ENCODE results near the gene PRIMA1. TPM values are rescaled to one million over a fixed set of nuclear protein-coding genes. Genes with fewer than 3 reads are reported as not detected.

PRIMA1 gene
- total and polyA plus RNA-seq, 3 donors from 2014 or later, result 2.1 to 7.3 (median 3.4) TPM

DNA sequence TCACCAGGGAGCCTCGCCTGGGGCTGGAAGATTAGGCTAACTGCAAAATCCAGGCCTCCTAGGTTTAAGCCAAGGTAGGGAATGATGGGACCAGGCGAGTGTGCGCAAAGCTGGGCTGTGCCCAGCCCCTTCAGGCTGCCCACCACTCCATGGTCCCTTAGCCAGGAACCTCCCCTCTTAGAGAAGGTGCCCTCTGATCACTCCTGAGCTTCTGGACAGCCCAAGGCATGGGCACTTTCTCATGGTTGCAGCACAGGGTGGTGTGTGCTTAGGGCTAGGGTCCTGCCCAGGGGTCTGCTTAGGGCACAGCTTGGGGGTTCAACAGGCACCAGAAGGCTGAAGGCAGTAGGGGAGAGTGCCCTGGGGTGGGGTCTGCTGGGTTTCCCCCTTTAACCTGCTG is 69.0 kb downstream of the PRIMA1 start:
- 93 to 95% methylated on average over 3 of the region's 3 CpGs for WGBS, 2 donors
- intact Hi-C loops (cut with DNase I; ENCODE audit: low total_unique reads), result no loop called here
- Histone ChIP-seq H3K27ac (no peak overlapping the region), H3K36me3 (ENCODE audit: low read depth, missing control alignments) (no peaks in the 10 kb centered on the region), H3K4me3 (no peak overlapping the region), H3K27me3 (no peaks in the 10 kb centered on the region), H3K9me3 (no peaks in the 10 kb centered on the region), H3K4me1 (no peaks in the 10 kb centered on the region)
- no peak for TF ChIP-seq POLR2A (IDR thresholded peaks at IDR 0.05)
- TF ChIP-seq, protein P1, sequence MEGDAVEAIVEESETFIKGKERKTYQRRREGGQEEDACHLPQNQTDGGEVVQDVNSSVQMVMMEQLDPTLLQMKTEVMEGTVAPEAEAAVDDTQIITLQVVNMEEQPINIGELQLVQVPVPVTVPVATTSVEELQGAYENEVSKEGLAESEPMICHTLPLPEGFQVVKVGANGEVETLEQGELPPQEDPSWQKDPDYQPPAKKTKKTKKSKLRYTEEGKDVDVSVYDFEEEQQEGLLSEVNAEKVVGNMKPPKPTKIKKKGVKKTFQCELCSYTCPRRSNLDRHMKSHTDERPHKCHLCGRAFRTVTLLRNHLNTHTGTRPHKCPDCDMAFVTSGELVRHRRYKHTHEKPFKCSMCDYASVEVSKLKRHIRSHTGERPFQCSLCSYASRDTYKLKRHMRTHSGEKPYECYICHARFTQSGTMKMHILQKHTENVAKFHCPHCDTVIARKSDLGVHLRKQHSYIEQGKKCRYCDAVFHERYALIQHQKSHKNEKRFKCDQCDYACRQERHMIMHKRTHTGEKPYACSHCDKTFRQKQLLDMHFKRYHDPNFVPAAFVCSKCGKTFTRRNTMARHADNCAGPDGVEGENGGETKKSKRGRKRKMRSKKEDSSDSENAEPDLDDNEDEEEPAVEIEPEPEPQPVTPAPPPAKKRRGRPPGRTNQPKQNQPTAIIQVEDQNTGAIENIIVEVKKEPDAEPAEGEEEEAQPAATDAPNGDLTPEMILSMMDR (IDR thresholded peaks at IDR 0.05), result no peak
- DNase-seq, result no peak

DNA sequence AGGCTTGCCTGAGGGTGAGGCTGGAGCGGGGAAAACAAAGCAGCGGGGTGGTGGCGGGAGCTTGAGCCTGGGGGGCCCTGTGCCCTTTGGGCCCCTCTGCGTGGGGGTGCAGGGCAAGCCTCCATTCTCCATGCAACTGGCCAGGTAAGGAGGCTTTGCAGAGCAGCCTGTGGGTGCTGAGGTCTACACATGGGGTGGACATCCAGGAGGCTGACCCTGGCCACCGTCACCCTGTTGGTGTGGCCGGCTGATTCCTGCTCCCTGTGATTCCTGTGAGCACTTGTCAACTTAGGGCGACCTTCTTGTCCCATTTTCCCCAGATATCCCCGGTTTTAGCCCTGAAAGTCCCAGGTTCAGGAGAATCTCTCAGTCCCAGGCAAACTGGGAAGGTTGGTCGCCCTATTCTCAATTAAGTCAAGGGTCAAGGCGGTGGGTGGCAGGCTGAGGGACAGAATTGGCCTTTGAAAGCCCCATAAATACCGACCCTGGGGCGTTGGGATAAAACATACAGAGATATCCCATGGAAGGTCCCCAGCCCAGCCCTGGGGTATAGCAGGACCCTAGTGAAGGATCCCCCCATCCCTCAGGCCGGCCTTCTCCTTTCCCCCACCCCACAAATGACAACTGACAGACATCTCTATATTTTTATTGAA is 70.5 kb downstream of the PRIMA1 start:
- H3K27ac ChIP-seq, result no peak overlapping the region
- WGBS, 2 donors, result 91 to 94% methylated on average over 13 of the region's 13 CpGs

DNA sequence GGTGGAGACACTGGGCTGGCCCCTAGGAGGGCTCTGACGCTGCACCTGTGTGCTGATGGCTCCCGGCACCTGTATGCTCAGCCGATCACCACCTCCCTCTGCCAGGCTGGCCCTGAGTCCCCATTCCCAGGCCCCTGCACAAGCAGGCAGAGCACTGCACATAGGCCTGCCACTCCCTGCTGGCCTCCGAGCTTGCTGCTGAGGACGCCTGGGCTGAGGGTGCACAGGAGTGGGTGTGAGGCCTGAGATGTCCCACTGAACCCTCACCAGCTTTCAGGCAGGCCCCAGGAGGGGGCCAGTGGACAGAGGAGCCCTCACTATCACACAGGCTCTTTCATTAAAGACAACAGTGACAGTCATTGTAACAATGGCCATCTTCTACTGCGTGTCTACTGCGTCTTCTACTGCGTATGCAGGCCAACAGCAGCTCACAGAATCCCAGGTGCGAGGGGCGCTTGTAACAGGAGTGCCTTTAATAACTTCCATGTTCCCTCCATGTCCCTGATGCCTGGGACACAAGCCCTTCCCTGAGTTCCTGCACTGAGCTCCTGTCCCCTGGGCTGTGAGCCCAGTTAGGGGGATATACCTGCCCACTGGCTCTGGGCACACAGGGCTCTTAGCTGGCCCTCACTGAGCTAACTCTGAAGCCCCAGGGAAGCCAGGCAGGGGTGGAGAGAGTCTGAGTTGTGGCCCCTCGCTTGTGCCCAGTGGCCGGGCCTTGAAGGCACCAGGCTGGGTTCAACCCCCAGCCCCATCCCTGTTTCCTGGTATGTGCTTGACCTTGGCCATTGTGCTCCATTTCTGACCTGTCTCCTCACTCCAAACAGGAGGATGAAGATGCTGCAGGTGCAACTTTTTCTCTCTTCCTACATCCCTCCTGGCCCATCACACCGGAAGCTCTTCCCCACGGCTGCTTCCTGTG is 71.3 kb downstream of the PRIMA1 start:
- Histone ChIP-seq H3K36me3 (ENCODE audit: low read depth, missing control alignments) (no peaks in the 10 kb centered on the region), H3K9me3 (no peaks in the 10 kb centered on the region), H3K27me3 (no peaks in the 10 kb centered on the region), H3K4me3 (no peak overlapping the region), H3K4me1 (no peaks in the 10 kb centered on the region), H3K27ac (no peak overlapping the region)
- 94 to 99% methylated on average over 10 to 14 of the region's 14 CpGs for WGBS, 2 donors
- intact Hi-C loops (cut with DNase I; ENCODE audit: low total_unique reads), result no loop called here
- no peak for DNase-seq
- TF ChIP-seq POLR2A (IDR thresholded peaks at IDR 0.05), result no peak
- TF ChIP-seq, protein P1 (IDR thresholded peaks at IDR 0.05), result no peak

More for the DNA sequence above, 70.5 kb downstream of the PRIMA1 start:
- Histone ChIP-seq H3K9me3 (no peaks in the 10 kb centered on the region), H3K4me1 (no peaks in the 10 kb centered on the region), H3K4me3 (no peak overlapping the region), H3K36me3 (ENCODE audit: low read depth, missing control alignments) (no peaks in the 10 kb centered on the region), H3K27me3 (no peaks in the 10 kb centered on the region)
- DNase-seq, result no peak
- intact Hi-C loops (cut with DNase I; ENCODE audit: low total_unique reads), result no loop called here
- TF ChIP-seq, protein P1 (IDR thresholded peaks at IDR 0.05), result no peak
- no peak for TF ChIP-seq POLR2A (IDR thresholded peaks at IDR 0.05)

DNA sequence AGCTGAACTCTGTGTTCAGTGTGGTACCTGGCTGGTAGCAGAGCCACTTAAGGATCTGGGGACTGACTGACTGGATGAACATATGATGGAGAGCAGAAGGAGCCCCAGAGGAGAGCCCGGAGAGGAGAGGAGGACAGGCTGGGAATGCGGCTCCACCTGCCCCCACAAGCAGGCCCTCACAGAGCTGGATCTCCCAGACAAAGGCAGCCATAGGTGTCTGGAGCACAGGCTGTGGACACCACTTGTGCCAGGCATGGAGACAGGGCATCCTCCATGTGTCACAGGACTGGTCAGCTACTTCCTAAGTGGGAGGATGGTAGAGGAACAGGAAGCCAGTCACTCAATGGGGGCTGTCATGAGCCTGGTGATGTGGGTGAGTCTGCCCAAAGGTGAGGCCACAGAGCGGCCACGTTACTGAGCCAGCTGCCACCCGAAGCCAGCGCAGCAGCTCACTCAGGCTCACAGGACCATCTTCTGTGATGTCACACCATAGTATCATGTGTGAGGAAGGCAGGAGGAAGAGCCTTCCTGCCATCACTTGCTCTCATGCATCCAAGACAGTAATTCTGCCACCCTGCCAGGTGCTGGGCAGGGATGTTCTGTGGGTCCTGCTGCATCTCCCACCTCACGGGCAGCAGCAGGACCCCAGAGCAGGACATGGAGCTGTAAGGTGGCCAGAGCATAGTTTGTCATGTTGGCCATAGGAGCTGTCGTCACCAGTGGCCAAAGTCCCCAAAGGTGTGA is 72.1 kb downstream of the PRIMA1 start:
- Histone ChIP-seq H3K27ac (no peak overlapping the region), H3K4me3 (no peak overlapping the region), H3K27me3 (no peaks in the 10 kb centered on the region), H3K9me3 (no peaks in the 10 kb centered on the region), H3K4me1 (no peaks in the 10 kb centered on the region), H3K36me3 (ENCODE audit: low read depth, missing control alignments) (no peaks in the 10 kb centered on the region)
- intact Hi-C loops (cut with DNase I; ENCODE audit: low total_unique reads), result no loop called here
- no peak for DNase-seq
- TF ChIP-seq, protein P1 (IDR thresholded peaks at IDR 0.05), result no peak
- no peak for TF ChIP-seq POLR2A (IDR thresholded peaks at IDR 0.05)
- 88 to 100% methylated on average over 2 to 7 of the region's 8 CpGs for WGBS, 2 donors

All from testis (tissue), 3 donors.